Peyer's patch (tissue), 4 donors: ENCODE measurements around the gene ASXL1.

ENCODE experiments used
- POLR2A ChIP-seq, 2 donors: fragments of 450-650 bp; IDR thresholded peaks; one replicate each; pipeline ENCODE4 v1.5.1; 2017; ENCODE audit warnings: antibody characterized with exemption in 2 of 2, mild to moderate bottlenecking in 2 of 2, moderate library complexity in 2 of 2
- TF ChIP-seq, protein P1 (sequence below), 6 experiments: fragments of 450-650 bp in 4 of 6; fragments of 200-600 bp in 2 of 6; sonication (generic) in 1 of 6; IDR thresholded peaks; one replicate each; pipeline ENCODE4 v1.5.1; 2017 to 2019; ENCODE audit warnings: antibody characterized with exemption in 6 of 6, mild to moderate bottlenecking in 3 of 6, moderate library complexity in 1 of 6

DNA sequence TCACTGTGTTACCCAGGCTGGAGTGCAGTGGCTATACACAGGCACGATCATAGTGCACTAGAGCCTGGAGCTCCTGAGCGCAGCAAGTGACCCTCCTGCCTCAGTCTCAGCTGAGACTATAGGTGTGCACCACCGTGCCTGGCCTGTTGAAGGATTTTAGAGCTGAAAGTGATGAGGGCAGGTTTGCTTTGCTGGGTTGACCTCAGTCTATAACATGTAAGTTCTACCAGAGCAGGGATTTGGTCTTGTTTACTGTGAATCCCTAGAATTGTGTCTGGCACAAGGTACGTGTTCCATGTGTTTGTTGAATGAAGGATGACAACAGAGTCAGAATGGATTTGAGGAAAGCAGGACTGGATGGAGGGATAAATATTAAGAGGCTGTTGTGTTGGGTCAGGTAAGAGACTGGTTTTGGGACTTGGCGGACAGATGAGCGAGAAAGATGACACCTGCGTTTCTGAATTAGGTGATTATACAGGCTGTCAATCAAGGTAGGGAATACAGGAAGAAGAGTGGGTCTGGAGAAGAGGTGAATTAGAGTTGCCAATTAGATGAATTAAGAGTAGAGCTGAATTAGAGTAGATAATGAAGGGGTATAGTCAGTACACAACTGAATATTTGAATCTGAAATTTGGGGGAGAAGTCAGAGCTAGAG is 6.5 kb downstream of the ASXL1 start:
- TF ChIP-seq POLR2A (IDR thresholded peaks at IDR 0.05): no peak
- TF ChIP-seq, protein P1, sequence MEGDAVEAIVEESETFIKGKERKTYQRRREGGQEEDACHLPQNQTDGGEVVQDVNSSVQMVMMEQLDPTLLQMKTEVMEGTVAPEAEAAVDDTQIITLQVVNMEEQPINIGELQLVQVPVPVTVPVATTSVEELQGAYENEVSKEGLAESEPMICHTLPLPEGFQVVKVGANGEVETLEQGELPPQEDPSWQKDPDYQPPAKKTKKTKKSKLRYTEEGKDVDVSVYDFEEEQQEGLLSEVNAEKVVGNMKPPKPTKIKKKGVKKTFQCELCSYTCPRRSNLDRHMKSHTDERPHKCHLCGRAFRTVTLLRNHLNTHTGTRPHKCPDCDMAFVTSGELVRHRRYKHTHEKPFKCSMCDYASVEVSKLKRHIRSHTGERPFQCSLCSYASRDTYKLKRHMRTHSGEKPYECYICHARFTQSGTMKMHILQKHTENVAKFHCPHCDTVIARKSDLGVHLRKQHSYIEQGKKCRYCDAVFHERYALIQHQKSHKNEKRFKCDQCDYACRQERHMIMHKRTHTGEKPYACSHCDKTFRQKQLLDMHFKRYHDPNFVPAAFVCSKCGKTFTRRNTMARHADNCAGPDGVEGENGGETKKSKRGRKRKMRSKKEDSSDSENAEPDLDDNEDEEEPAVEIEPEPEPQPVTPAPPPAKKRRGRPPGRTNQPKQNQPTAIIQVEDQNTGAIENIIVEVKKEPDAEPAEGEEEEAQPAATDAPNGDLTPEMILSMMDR (IDR thresholded peaks at IDR 0.05): no peak
